Ovary (tissue), 9 donors: Measurements from ENCODE around the gene FAM240B. TPM values are rescaled to one million over a fixed set of nuclear protein-coding genes. Genes with fewer than 3 reads are reported as not detected.

Source experiments
- DNase-seq, 5 donors: peaks; one replicate each; pipeline ENCODE4 v3.0.0-alpha.2; 2019 to 2020
- H3K27ac ChIP-seq, 2 donors: fragments of 200-600 bp; one replicate each; pipeline versions ENCODE4 v1.5.1 to v1.8.0; 2019 to 2022
- H3K27me3 ChIP-seq: fragments of 200-600 bp; one replicate; pipeline ENCODE4 v1.8.0; 2022
- H3K36me3 ChIP-seq: fragments of 200-600 bp; sonication (generic); one replicate; pipeline ENCODE4 v1.5.1; 2019
- H3K4me1 ChIP-seq: one replicate; pipeline ENCODE4 v1.8.1; 2013; ENCODE audit warnings: mild to moderate bottlenecking, moderate library complexity; ENCODE audit not compliant: insufficient read depth
- H3K4me3 ChIP-seq: fragments of 200-600 bp; sonication (generic); one replicate; pipeline ENCODE4 v1.5.1; 2017
- H3K9me3 ChIP-seq, 2 donors: fragments of 200-600 bp in 1 of 2; sonication (generic) in 1 of 2; one replicate each; pipeline versions ENCODE4 v1.5.1 to v1.8.1; 2013 to 2019; ENCODE audit warnings: mild to moderate bottlenecking in 1 of 2, moderate library complexity in 1 of 2
- EP300 ChIP-seq: sonication (generic); formaldehyde crosslinking; IDR thresholded peaks from one replicate; pipeline ENCODE4 v1.6.1; 2017; ENCODE audit warnings: antibody characterized with exemption
- POLR2A ChIP-seq: fragments of 450-650 bp; IDR thresholded peaks from one replicate; pipeline ENCODE4 v1.6.1; 2017; ENCODE audit warnings: antibody characterized with exemption, mild to moderate bottlenecking, moderate library complexity
- WGBS, 3 donors: extraction: QIAGEN DNeasy Blood & Tissue Kit in 1 of 3; methylation state at CpG; one replicate each; pipeline versions ENCODE4 v1.1.5 to v1.1.7; 2013 to 2017; 5-methylcytosine and 5-hydroxymethylcytosine counted together
- intact Hi-C, 4 donors: fragments of 100-400 bp; cut with DNase I; formaldehyde crosslinking; loops; one replicate each; pipeline versions ENCODE4 v1.11.0 to v1.15.1; 2022 to 2023
- polyA plus RNA-seq, 2 donors: library from polyadenylated mRNA; stranded (reverse); fragments of 200-250 nt in 1 of 2; fragments of 350-450 nt in 1 of 2; fragmentation: Illumina TruSeq in 1 of 2; extraction: RNeasy Lipid Tissue Mini Kit (QIAGEN cat#74804) in 1 of 2; gene quantifications; one replicate each; pipeline ENCODE4 v1.2.3, GENCODE V29; 2013 to 2014
- total RNA-seq, 7 donors: library from RNA; depleted of rRNA in 2 of 7; stranded (reverse); fragments of >200 nt in 2 of 7; fragmentation: NEBNext Ultra II Directional in 3 of 7; extraction: Animal tissue kit (Norgen Biotek cat#: 25700) in 3 of 7; gene quantifications; one replicate each; pipeline versions ENCODE4 v1.1.0 to v1.2.4, GENCODE V29; 2016 to 2023
- TF ChIP-seq, protein P1 (sequence below), 3 donors: fragments of 450-650 bp in 2 of 3; fragments of 200-600 bp in 1 of 3; IDR thresholded peaks; one replicate each; pipeline versions ENCODE4 v1.5.1 to v1.8.0; 2016 to 2022; ENCODE audit warnings: antibody characterized with exemption in 3 of 3, mild to moderate bottlenecking in 1 of 3
- donor health status: DM: no; HTN: no; CAD: no; lungs with moderate emphysema.
- donor health status: DM: no; HTN: no; CAD: no.
- donor health status: Bipolar disorder and iron deficiency.
- donor health status: DM: yes; HTN: yes; CAD: no.
- donor health status: DM: no; HTN: no; CAD: no.
- donor health status: DM: yes; HTN: yes; CAD: no.

Gene FAM240B
- total and polyA plus RNA-seq, 9 donors = not detected

DNA sequence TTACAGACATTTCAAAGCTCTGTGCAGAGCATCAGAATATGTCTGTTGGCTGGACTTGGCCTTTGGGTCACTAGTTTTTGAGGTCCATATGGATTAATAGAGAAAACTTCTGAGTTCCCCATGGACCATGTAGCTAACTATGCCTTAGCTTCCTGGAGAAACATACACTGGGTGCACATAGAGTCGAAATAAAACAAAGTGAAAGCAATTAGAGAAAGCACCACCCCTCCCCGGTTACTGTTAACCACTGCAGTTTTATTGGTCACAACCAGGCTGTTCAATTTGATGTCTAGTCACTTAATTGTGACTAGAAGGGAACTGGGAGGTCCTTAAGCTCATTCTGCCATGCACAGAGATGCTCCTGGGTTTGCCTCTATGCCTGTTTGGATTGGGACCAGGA is 4.2 kb downstream of the FAM240B start:
- TF ChIP-seq EP300 (no peak), POLR2A (no peak)
- TF ChIP-seq, protein P1, sequence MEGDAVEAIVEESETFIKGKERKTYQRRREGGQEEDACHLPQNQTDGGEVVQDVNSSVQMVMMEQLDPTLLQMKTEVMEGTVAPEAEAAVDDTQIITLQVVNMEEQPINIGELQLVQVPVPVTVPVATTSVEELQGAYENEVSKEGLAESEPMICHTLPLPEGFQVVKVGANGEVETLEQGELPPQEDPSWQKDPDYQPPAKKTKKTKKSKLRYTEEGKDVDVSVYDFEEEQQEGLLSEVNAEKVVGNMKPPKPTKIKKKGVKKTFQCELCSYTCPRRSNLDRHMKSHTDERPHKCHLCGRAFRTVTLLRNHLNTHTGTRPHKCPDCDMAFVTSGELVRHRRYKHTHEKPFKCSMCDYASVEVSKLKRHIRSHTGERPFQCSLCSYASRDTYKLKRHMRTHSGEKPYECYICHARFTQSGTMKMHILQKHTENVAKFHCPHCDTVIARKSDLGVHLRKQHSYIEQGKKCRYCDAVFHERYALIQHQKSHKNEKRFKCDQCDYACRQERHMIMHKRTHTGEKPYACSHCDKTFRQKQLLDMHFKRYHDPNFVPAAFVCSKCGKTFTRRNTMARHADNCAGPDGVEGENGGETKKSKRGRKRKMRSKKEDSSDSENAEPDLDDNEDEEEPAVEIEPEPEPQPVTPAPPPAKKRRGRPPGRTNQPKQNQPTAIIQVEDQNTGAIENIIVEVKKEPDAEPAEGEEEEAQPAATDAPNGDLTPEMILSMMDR (IDR thresholded peaks at IDR 0.05) = no peak
- no peak overlapping the region for H3K4me3 ChIP-seq
- DNase-seq = no peak
- 43 to 74% (median 70%) methylated on average over 2 of the region's 2 CpGs for WGBS, 3 donors
- H3K36me3 ChIP-seq = no peaks in the 10 kb centered on the region
- H3K27ac ChIP-seq = no peak overlapping the region
- no peaks in the 10 kb centered on the region for H3K4me1 ChIP-seq
- intact Hi-C loops = loop anchor here in 1 of 4 donors (10.0 kb wide), 1 partner anchor 61 kb away; no protein-coding TSS in a partner anchor
- no peaks in the 10 kb centered on the region for H3K27me3 ChIP-seq
- no peaks in the 10 kb centered on the region for H3K9me3 ChIP-seq

DNA sequence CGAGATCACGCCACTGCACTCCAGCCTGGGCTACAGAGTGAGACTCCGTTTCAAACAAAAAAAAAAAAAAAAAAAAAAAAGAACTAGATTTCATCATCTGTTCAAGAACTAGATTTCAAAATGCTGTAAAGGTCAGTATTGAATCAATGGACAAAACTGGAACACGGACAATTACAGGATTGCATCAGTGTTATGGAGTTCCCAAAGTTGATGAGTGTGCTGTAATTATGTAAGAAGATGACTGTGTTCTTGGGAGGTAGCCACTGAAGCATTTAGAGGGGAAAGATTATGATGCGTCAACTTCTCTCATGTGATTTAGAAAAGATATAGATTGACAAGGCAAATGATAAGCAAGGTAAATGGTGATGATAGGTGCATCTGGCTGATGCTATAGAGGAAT is 6.5 kb downstream of the FAM240B start:
- no peaks in the 10 kb centered on the region for H3K4me1 ChIP-seq
- H3K9me3 ChIP-seq = no peaks in the 10 kb centered on the region
- no peaks in the 10 kb centered on the region for H3K36me3 ChIP-seq
- 36 to 39% (median 39%) methylated on average over 5 of the region's 5 CpGs for WGBS, 3 donors
- H3K27ac ChIP-seq = no peak overlapping the region
- intact Hi-C loops = loop anchor here in 1 of 4 donors (10.0 kb wide), 1 partner anchor 59 kb away; no protein-coding TSS in a partner anchor
- no peak for DNase-seq
- H3K4me3 ChIP-seq = no peak overlapping the region
- TF ChIP-seq EP300 = no peak
- TF ChIP-seq, protein P1 (IDR thresholded peaks at IDR 0.05) = no peak
- no peak for TF ChIP-seq POLR2A
- H3K27me3 ChIP-seq = no peaks in the 10 kb centered on the region

DNA sequence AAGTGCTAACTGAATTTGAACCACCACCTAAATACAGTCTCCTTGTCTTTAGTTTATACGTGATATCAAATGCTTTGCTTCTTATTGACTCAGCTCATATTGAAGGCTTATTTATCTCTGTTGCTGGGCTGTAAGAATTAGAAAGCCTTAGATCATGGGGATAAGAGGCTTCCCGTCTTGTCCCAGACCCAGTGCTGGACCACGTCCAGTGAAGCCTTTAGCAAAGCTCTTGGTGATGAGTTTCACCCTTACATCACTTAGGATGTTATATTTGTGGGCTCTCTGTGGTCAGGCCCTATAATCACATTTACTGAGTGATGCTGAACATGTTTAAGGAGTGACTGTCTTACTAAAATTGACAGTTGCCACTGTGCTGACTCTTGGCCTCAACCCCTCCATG is 11.2 kb downstream of the FAM240B start:
- Histone ChIP-seq H3K27ac (no peak overlapping the region), H3K27me3 (no peaks in the 10 kb centered on the region), H3K36me3 (no peaks in the 10 kb centered on the region), H3K9me3 (no peaks in the 10 kb centered on the region), H3K4me1 (no peaks in the 10 kb centered on the region), H3K4me3 (no peak overlapping the region)
- WGBS, 3 donors = 67 to 79% (median 69%) methylated on average over 3 of the region's 3 CpGs
- intact Hi-C loops = no loop called here
- DNase-seq = no peak
- TF ChIP-seq EP300 (no peak), POLR2A (no peak)
- TF ChIP-seq, protein P1 (IDR thresholded peaks at IDR 0.05) = no peak

DNA sequence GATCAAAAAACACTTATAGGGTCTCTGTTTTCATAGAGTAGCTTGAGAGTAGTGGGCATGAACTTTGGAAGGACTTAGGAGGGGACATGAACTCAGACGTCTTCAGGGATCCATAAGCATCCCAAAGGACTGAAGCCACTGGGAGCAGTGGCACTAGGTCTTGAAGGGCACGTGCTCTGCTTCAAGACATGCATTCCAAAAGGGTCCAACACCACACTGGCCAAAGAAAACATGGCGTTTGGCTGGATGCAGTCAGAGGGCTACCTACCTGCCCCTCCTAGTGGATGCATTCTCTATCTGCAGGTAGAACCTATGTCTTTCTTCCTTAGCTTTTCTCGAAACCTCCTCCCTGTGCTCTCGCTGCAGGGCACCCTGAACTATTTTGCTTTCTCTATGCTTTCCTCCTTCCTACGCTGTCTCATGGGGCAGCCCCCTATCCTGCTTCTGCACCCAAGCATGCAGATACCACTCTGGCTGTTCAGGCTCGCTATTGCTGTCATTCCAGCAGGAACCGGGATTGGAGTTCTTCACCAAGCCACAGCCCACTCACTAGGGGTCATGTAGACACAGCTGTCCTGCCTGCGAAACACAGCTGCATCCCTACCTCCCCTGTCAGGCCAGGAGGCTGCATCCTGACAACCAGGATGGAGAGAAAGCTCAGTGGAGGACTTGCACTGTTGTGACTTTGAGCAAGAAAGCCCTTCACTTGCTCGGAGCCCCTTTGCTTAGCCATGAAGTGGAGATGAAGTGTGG is 11.9 kb downstream of the FAM240B start:
- no peaks in the 10 kb centered on the region for H3K36me3 ChIP-seq
- H3K4me3 ChIP-seq = no peak overlapping the region
- H3K27me3 ChIP-seq = no peaks in the 10 kb centered on the region
- H3K9me3 ChIP-seq = no peaks in the 10 kb centered on the region
- no peak for DNase-seq
- intact Hi-C loops = no loop called here
- 35 to 46% (median 42%) methylated on average over 10 of the region's 10 CpGs for WGBS, 3 donors
- TF ChIP-seq, protein P1 (IDR thresholded peaks at IDR 0.05) = no peak
- TF ChIP-seq POLR2A = no peak
- TF ChIP-seq EP300 = no peak
- H3K4me1 ChIP-seq = no peaks in the 10 kb centered on the region
- no peak overlapping the region for H3K27ac ChIP-seq
